Measurements from ENCODE around the gene MTCL1.
A peak's percentile ranks its signal among the peaks of the same experiment; 100 is the strongest.

Gene MTCL1

DNA sequence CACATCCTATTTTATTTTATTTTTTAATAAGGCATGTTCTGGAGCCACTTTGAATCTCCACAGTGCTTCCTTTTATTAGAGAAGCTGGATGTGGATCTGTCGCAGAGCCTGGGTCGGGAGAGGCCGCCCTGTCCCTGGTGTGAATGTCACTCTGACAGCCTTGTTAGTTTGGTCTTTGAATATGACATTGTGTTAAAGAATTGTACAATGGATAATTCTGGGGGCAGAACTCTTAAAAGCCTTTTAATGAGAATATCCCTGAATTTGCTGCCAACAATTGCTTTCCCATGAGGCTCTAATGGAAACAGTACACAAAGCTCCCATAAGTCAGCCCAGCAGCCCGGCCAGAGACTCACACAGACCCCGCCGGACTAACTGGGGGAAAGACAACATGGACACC, 82.4 kb downstream of the MTCL1 start:
- peak overlapping the region; percentile 60 for H3K27ac ChIP-seq (ENCODE audit: poor library complexity, severe bottlenecking)
- no peaks in the 10 kb centered on the region for H3K9me3 ChIP-seq (ENCODE audit: severe bottlenecking)
- DNase-seq (ENCODE audit: low spot score) = no peak
- ATAC-seq (ENCODE audit: low read depth) = no peak
- no peaks in the 10 kb centered on the region for H3K27me3 ChIP-seq (ENCODE audit: insufficient read depth, poor library complexity, severe bottlenecking)
- H3K4me3 ChIP-seq (ENCODE audit: severe bottlenecking) = no peak overlapping the region
- no peak for TF ChIP-seq CTCF (IDR thresholded peaks at IDR 0.05; ENCODE audit: poor library complexity, severe bottlenecking)
- peaks cover 22% of the 10 kb centered on the region; the same call in 1 of the 2 replicates for H3K36me3 ChIP-seq (ENCODE audit: low read depth)
- H3K4me1 ChIP-seq (ENCODE audit: insufficient read depth, poor library complexity, severe bottlenecking) = peaks cover 13% of the 10 kb centered on the region

DNA sequence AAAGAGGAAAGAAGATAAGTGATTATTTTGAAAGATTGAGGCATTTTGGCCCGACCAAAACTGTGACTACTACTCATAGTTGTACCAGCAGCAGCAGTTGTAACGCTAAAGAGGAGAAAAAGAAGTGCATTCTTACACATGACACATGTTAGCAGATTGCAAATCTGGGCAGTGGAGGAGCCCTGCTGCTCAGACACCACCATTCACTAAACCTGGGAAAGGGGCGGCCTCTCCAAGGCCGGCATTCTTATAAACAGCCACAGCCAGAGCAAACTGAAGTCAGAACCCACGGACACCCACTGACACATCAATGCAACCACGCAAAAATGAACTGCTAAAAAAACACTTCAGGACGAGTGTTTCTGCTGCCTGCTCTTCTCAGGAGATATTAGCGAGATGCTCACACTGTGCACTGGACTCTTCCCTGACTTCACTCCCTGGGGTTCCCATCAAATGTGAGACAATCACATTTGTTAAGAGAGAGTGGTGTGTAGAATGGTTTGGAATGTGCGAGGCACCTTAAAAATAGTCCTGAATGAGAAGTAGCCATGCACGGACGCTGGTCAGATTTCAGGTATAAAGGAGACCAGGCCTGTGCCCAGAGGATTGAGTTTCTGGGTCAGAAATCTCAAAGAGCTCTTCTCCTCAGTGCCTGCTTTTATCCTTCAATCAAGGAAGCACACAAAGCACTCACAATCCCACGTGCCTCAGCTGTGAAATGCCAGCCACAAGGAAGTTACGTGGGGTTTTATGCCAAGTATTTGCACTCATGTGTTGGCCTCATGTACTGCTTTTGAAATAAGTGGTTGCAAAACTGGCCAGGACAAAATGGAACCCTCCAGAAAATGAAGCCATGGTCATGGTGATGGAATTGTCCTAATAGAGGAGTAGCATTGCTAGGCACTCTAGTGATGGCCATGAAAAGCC, 83.4 kb downstream of the MTCL1 start:
- DNase-seq (ENCODE audit: low spot score) (no peak), ATAC-seq (ENCODE audit: low read depth) (no peak)
- no peak for TF ChIP-seq CTCF (IDR thresholded peaks at IDR 0.05; ENCODE audit: poor library complexity, severe bottlenecking)
- Histone ChIP-seq H3K36me3 (ENCODE audit: low read depth) (peaks cover 22% of the 10 kb centered on the region; the same call in 1 of the 2 replicates), H3K4me3 (ENCODE audit: severe bottlenecking) (no peak overlapping the region), H3K9me3 (ENCODE audit: severe bottlenecking) (no peaks in the 10 kb centered on the region), H3K27ac (ENCODE audit: poor library complexity, severe bottlenecking) (no peak overlapping the region), H3K27me3 (ENCODE audit: insufficient read depth, poor library complexity, severe bottlenecking) (no peaks in the 10 kb centered on the region), H3K4me1 (ENCODE audit: insufficient read depth, poor library complexity, severe bottlenecking) (peaks cover 14% of the 10 kb centered on the region)

GRCh38 chr18:8791171-8791651, 85.9 kb downstream of the MTCL1 start:
- no peak for TF ChIP-seq CTCF (IDR thresholded peaks at IDR 0.05; ENCODE audit: poor library complexity, severe bottlenecking)
- DNase-seq (ENCODE audit: low spot score) (no peak), ATAC-seq (ENCODE audit: low read depth) (no peak)
- H3K4me1 ChIP-seq (ENCODE audit: insufficient read depth, poor library complexity, severe bottlenecking) = peaks cover 25% of the 10 kb centered on the region
- no peaks in the 10 kb centered on the region for H3K9me3 ChIP-seq (ENCODE audit: severe bottlenecking)
- no peak overlapping the region for H3K4me3 ChIP-seq (ENCODE audit: severe bottlenecking)
- H3K27me3 ChIP-seq (ENCODE audit: insufficient read depth, poor library complexity, severe bottlenecking) = no peaks in the 10 kb centered on the region
- peaks cover 20% of the 10 kb centered on the region for H3K36me3 ChIP-seq (ENCODE audit: low read depth)
- H3K27ac ChIP-seq (ENCODE audit: poor library complexity, severe bottlenecking) = no peak overlapping the region

- H3K27ac ChIP-seq (ENCODE audit: poor library complexity, severe bottlenecking) = no peak overlapping the region
- H3K4me3 ChIP-seq (ENCODE audit: severe bottlenecking) = no peak overlapping the region
- H3K36me3 ChIP-seq (ENCODE audit: low read depth) = peaks cover 21% of the 10 kb centered on the region
- no peak for ATAC-seq (ENCODE audit: low read depth)
- TF ChIP-seq CTCF (IDR thresholded peaks at IDR 0.05; ENCODE audit: poor library complexity, severe bottlenecking) = no peak
- no peaks in the 10 kb centered on the region for H3K27me3 ChIP-seq (ENCODE audit: insufficient read depth, poor library complexity, severe bottlenecking)
- H3K4me1 ChIP-seq (ENCODE audit: insufficient read depth, poor library complexity, severe bottlenecking) = peaks cover 24% of the 10 kb centered on the region
- H3K9me3 ChIP-seq (ENCODE audit: severe bottlenecking) = no peaks in the 10 kb centered on the region
- no peak for DNase-seq (ENCODE audit: low spot score)
Observed at GRCh38 chr18:8792688-8793316, 87.4 kb downstream of the MTCL1 start.
